ENCODE data around the gene ADAMTS7. TPM values are rescaled to one million over a fixed set of nuclear protein-coding genes. Genes with fewer than 3 reads are reported as not detected.
A peak's percentile ranks its signal among the peaks of the same experiment; 100 is the strongest.

Gene ADAMTS7
- total RNA-seq, 4 donors from 2014 or later: 0.95 to 4.8 (median 1.7) TPM

- in situ Hi-C loops (cut with MboI; ENCODE audit: low pct_ligation_motif_present in 1 of 4, low pct_unique_long_range_greater_than_20kb in 1 of 4, low sequenced_read_pairs in 3 of 4) (loop anchor here in 1 of 4 donors (5.0 kb wide), 1 partner anchor 98 kb away; no protein-coding TSS in a partner anchor), intact Hi-C loops (cut with DNase I; ENCODE audit: low total_unique reads) (no loop called here)
- TF ChIP-seq EP300 (IDR thresholded peaks at IDR 0.05; ENCODE audit: low read depth): no peak
- no peak for TF ChIP-seq CTCF (IDR thresholded peaks at IDR 0.05)
- no peak for TF ChIP-seq POLR2A (IDR thresholded peaks at IDR 0.05)
- no peak for TF ChIP-seq POLR2AphosphoS5 (IDR thresholded peaks at IDR 0.05)
- no peaks in the 10 kb centered on the region for H3K4me1 ChIP-seq
- peaks cover 1% of the 10 kb centered on the region for H3K27me3 ChIP-seq
- no peak for DNase-seq
- H3K4me3 ChIP-seq: no peak overlapping the region
- 80 to 84% methylated on average over 2 to 3 of the region's 3 CpGs for WGBS, 2 donors (ENCODE audit: low coverage in 1 of 2)
- H3K27ac ChIP-seq: no peak overlapping the region
- no peaks in the 10 kb centered on the region for H3K9me3 ChIP-seq
- no peaks in the 10 kb centered on the region for H3K36me3 ChIP-seq
These were observed 96.4 kb downstream of the ADAMTS7 start for GRCh38 chr15:78714890-78715289.

GRCh38 chr15:78712797-78713515 lies 98.3 kb downstream of the ADAMTS7 start:
- no peaks in the 10 kb centered on the region for H3K9me3 ChIP-seq
- peaks cover 0 to 6% (median 1%) of the 10 kb centered on the region in 4 donors for H3K4me1 ChIP-seq
- peaks cover 15% of the 10 kb centered on the region for H3K27me3 ChIP-seq
- TF ChIP-seq POLR2A (IDR thresholded peaks at IDR 0.05) (no peak), POLR2AphosphoS5 (IDR thresholded peaks at IDR 0.05) (no peak), CTCF (IDR thresholded peaks at IDR 0.05) (no peak), EP300 (IDR thresholded peaks at IDR 0.05; ENCODE audit: low read depth) (no peak)
- intact Hi-C loops (cut with DNase I; ENCODE audit: low total_unique reads) (no loop called here), in situ Hi-C loops (cut with MboI; ENCODE audit: low pct_ligation_motif_present in 1 of 4, low pct_unique_long_range_greater_than_20kb in 1 of 4, low sequenced_read_pairs in 3 of 4) (loop anchor here in 1 of 4 donors (5.0 kb wide), 1 partner anchor 96 kb away; no protein-coding TSS in a partner anchor)
- WGBS, 2 donors (ENCODE audit: low coverage in 1 of 2): 66 to 69% methylated on average over 8 of the region's 8 CpGs
- no peak overlapping the region for H3K4me3 ChIP-seq
- no peaks in the 10 kb centered on the region for H3K36me3 ChIP-seq
- H3K27ac ChIP-seq: no peak overlapping the region
- no peak for DNase-seq

GRCh38 chr15:78711638-78712037 lies 99.6 kb downstream of the ADAMTS7 start:
- Histone ChIP-seq H3K4me1 (peaks cover 0 to 6% (median 1%) of the 10 kb centered on the region in 4 donors), H3K4me3 (no peak overlapping the region), H3K9me3 (no peaks in the 10 kb centered on the region), H3K27me3 (peaks cover 21% of the 10 kb centered on the region), H3K36me3 (no peaks in the 10 kb centered on the region), H3K27ac (no peak overlapping the region)
- intact Hi-C loops (cut with DNase I; ENCODE audit: low total_unique reads): no loop called here
- no peak for DNase-seq
- 75 to 89% methylated on average over 2 of the region's 2 CpGs for WGBS, 2 donors (ENCODE audit: low coverage in 1 of 2)
- TF ChIP-seq EP300 (IDR thresholded peaks at IDR 0.05; ENCODE audit: low read depth): no peak
- in situ Hi-C loops (cut with MboI; ENCODE audit: low pct_ligation_motif_present in 1 of 4, low pct_unique_long_range_greater_than_20kb in 1 of 4, low sequenced_read_pairs in 3 of 4): loop anchor here in 1 of 4 donors (5.0 kb wide), 1 partner anchor 94 kb away; no protein-coding TSS in a partner anchor

GRCh38 chr15:78709263-78709882 lies 101.9 kb downstream of the ADAMTS7 start:
- in situ Hi-C loops (cut with MboI; ENCODE audit: low pct_ligation_motif_present in 1 of 4, low pct_unique_long_range_greater_than_20kb in 1 of 4, low sequenced_read_pairs in 3 of 4) (loop anchor here in 3 of 4 donors (5.0 to 10.0 kb wide), 2 partner anchors 92 to 95 kb away; no protein-coding TSS in a partner anchor), intact Hi-C loops (cut with DNase I; ENCODE audit: low total_unique reads) (loop anchor here (1.0 kb wide), 1 partner anchor 91 kb away; no protein-coding TSS in a partner anchor)
- WGBS, 2 donors (ENCODE audit: low coverage in 1 of 2): 7 to 12% methylated on average over 3 to 20 of the region's 21 CpGs
- no peaks in the 10 kb centered on the region for H3K9me3 ChIP-seq
- no peak for TF ChIP-seq POLR2AphosphoS5 (IDR thresholded peaks at IDR 0.05)
- peak; percentile 87 to 91 (median 88) for TF ChIP-seq CTCF (IDR thresholded peaks at IDR 0.05)
- DNase-seq: peak; percentile 75
- H3K36me3 ChIP-seq: no peaks in the 10 kb centered on the region
- peaks cover 0 to 6% (median 1%) of the 10 kb centered on the region in 4 donors for H3K4me1 ChIP-seq
- no peak overlapping the region for H3K27ac ChIP-seq
- peak overlapping the region in 1 of 4 donors; percentile 17 for H3K4me3 ChIP-seq
- peaks cover 21% of the 10 kb centered on the region for H3K27me3 ChIP-seq

Small RNAs within 50 kb of the gene (small RNA-seq; reads per million reads assigned to genes)
- gene AC022748.3: 0 reads per million in 4 donors

Other genes with a start within 250 kb of the ADAMTS7 start
- 1 to 10 TPM in 1 of 4 donors, under 1 TPM in 2, not detected in 1; 0.48 to 3.8 (median 0.82) TPM for gene CHRNA5, start 245.9 kb downstream of the ADAMTS7 start, total RNA-seq
- gene CHRNA3, start 190.5 kb downstream of the ADAMTS7 start, total RNA-seq: 1 to 10 TPM in 3 of 4 donors, under 1 TPM in 1; 1.00 to 6.0 (median 3.4) TPM
- under 1 TPM in 2 of 4 donors, not detected in 2; 0.27 to 0.32 TPM for gene CHRNB4, start 170.3 kb downstream of the ADAMTS7 start, total RNA-seq
- gene MORF4L1, start 61.4 kb upstream of the ADAMTS7 start, total RNA-seq: 100 to 1,000 TPM; 149 to 330 (median 235) TPM
- 10 to 100 TPM in 3 of 4 donors, 1 to 10 TPM in 1; 8.6 to 70.2 (median 41.0) TPM for gene CTSH, start 133.6 kb upstream of the ADAMTS7 start, total RNA-seq